HG03571 (cell line): ENCODE measurements around the gene WDR64.
"Not testable (repeated sequence)": the region's sequence is repeated elsewhere in the genome, so short reads cannot be mapped to it uniquely, and the experiment has no call there.

Source experiments
- ATAC-seq: cut with Tn5 transposase; IDR thresholded peaks from one replicate; pipeline ENCODE4 v1.9.1; 2021; ENCODE audit not compliant: unreplicated experiment

WDR64 gene

GRCh38 chr1:241735493-241735926, 83.4 kb downstream of the WDR64 start:
- ATAC-seq, result not testable (repeated sequence)

- ATAC-seq, result no peak
These were observed 84.3 kb downstream of the WDR64 start for GRCh38 chr1:241736387-241736786.

- no peak for ATAC-seq
These were observed 86.4 kb downstream of the WDR64 start for GRCh38 chr1:241738284-241739078.

DNA sequence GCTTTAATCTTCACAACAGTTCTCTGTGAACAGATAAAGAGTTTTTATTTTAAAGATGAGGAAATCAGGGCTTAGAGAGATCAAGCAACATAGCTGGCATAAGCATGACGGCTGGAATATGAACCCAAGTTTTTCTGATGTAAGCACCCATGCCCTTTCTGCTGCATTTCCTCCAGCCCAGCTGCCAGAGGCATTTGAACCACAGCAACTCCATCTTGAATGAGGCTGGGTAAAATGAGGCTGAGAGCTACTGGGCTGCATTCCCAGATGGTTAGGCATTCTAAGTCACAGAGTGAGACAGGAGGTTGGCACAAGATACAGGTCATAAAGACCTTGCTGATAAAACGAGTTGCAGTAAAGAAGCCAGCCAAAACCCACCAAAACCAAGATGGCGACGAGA, 90.0 kb downstream of the WDR64 start:
- no peak for ATAC-seq

DNA sequence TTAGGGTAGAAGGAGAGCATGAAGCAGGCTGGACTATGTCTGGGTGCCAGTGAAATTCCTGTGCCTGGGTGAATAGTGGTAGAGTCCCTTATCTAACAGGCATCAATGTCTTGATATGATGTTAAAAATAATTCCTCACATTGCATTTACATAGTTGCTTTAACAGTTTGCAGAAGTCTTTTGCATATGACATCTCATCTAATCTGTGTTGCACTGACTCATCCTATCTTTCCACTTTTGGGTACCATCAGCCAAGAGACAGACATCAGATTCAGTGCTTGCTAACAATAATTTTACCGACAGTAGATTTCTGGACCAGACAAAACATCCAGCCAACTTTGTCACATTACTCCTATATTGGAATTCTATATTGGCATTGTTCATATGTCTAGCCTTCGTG, 92.5 kb downstream of the WDR64 start:
- no peak for ATAC-seq

DNA sequence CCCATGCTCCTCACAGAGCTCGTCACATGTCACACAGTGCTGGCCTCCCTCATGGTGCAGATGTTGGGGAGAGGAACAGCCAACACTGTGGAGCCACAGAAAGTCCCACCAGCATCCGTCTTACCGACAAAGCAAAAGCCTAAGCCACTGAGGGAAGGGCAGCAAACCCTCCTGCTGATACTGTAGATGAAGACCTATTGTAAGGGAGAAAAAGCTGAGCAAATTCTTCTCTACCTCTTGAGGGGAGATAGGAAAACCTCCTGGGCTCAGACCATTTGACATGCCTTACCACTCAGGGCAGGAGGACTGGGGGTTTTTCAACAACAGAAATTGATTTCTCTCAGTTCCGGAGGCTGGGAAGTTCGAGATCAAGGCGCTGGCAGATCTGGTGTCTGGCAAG, 95.9 kb downstream of the WDR64 start:
- ATAC-seq, result no peak

DNA sequence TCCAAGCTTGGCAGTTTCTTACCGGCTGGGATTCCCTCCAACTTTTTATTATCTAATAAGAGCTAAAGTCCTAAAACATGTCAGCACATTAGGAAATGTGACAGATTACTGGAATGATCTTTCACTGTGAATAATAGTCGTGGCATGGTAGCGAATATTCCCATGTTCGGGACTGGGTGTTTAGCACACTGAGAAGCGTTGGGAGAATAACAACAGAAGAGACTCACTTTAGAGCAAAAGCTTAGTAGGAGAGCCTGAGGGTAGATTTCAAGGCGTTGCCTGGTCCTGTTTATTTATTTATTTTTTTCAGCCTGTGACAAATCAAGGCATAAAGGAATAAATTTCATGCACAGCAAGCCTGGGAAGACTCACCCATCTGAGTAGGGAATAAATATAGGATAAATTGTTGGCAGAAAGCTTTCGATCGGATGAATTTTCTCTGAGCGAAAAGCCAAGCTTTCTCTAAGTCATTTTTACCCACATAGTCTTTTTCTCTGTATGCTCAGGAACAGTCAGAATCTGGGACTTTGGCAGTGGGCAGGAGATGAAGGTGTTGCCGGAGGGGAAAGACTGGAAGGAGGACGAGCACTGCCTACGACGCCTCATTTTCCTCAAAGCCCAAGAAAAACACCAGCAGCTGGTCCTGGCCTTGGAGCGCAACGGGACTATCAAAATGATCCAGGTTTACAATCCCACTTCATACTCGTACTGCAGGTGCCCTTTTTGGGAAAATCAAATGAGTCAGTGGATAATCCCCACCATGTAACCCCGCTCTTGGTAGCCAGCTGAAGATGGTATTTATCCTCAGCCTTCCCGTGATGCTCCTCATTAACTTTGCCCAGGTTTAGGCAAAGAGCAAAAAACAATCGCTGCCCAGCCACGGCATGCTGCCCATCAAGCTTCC, 97.2 kb downstream of the WDR64 start:
- no peak for ATAC-seq

- ATAC-seq, result no peak
These were observed 98.0 kb downstream of the WDR64 start for GRCh38 chr1:241749945-241750695.

- no peak for ATAC-seq
These were observed 99.4 kb downstream of the WDR64 start for GRCh38 chr1:241751524-241751923.

GRCh38 chr1:241762713-241763339, 110.7 kb downstream of the WDR64 start:
- ATAC-seq, result no peak

GRCh38 chr1:241765390-241765789, 113.3 kb downstream of the WDR64 start:
- ATAC-seq, result no peak

- ATAC-seq, result no peak
These were observed 115.7 kb downstream of the WDR64 start for GRCh38 chr1:241767737-241768136.

- no peak for ATAC-seq
These were observed 118.0 kb downstream of the WDR64 start for GRCh38 chr1:241770115-241770514.

DNA sequence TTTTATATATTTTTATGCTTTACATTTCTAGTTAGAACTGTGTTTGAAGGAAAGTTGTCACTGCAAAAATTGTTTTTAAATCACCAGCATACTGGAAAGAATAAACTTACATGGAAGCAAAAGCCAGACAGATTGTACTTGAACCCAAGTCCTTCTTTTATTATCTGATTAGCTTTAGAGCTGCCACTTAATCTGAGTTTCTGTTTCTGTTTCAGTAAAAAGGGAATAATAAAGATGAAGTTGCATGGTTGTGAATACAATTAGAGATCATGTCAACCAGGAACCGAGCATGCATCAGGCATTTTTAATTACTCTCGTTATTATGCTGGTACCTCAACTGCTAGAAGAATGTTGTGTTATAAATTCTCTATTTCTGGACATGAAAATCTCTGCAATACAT, 119.0 kb downstream of the WDR64 start:
- no peak for ATAC-seq

DNA sequence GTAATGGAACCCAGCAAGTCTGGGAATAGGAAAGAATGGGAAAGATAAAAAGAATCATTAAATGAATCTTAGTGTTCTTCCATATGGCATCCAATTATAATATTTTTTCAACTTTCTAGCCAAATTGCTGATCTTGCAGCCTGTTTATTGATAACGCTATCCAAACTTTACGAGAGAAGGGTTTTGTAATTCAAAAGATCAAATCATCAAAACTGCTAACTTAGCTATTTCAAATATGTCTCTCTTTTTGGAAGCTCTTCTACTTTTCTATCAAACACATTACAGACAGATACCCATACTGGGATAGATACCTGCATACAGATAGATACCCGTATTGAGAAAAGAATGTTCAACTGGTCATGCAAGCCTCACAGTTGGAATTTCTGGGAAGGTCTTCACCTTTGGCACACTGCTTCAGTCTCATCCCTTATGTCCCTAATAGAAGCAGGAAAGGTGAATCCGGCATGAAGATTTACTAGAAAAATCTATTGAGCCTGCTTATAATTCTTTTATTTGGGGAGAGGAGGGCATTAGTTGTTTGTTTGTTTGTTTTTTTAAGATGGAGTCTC, 120.9 kb downstream of the WDR64 start:
- no peak for ATAC-seq

GRCh38 chr1:241773991-241774390, 121.9 kb downstream of the WDR64 start:
- no peak for ATAC-seq

DNA sequence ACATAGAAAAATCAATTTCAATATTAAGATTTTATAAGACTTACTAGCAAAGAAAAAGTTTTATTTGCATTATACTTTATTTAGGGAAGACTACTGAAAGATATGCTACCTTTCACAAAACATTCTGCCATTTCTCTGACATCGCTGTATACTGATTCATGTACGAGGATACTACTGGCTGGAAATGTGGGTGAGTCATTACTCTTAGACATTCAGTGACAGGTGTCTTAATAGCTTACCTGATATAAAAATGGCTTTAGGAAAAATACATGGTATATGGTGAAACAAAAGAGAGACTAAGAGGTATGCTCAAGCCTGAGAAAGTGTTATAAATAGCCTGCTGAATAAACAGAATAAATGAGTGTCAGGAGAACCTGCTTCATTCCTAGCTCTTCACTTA, 122.9 kb downstream of the WDR64 start:
- no peak for ATAC-seq

DNA sequence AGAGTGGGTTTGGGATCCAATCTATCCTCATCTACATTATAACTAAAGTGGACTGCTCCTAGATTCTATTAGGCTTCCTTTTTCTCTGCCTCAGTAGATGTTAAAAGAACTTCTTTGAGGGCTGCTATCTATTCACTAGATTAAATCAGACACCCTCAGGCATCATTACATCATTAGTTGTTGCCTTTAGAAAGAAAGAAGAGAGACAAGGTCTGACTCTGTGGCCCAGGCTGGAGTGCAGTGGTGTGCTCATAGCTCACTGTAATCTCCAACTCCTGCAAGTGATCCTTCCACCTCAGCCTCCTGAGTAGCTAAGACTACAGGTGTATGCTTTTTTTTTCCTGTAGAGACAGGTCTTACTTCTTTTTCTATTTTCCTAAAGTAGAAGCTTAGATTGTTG, 124.8 kb downstream of the WDR64 start:
- ATAC-seq, result no peak

DNA sequence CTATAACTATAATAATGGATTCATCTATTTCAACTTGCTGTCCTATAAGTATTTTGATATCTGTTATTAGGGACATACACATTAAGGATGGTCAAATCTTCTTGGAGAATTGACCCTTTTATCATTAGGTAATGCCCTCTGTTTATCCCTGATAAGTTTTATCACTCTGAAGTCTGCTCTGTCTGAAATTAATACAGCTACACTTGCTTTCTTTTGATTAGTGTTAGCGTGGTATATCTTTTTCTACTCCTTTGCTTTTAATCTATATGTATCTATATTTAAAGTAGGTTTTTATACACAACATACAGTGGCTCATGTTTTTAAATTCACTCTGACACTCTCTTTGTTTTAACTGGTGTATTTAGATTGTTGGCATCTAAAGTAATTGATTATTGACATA, 126.0 kb downstream of the WDR64 start:
- no peak for ATAC-seq

GRCh38 chr1:241779897-241780296, 127.8 kb downstream of the WDR64 start:
- no peak for ATAC-seq

GRCh38 chr1:241782396-241782795, 130.3 kb downstream of the WDR64 start:
- no peak for ATAC-seq
